GM23248 (cell line): ENCODE measurements around the gene C16orf46. TPM values are rescaled to one million over a fixed set of nuclear protein-coding genes. Genes with fewer than 3 reads are reported as not detected.

Source experiments
- DNase-seq: peaks from one replicate; pipeline ENCODE4 v3.0.0-alpha.2; 2015
- H2AFZ ChIP-seq: fragments of 200-600 bp; sonication (generic); 2 replicates; pipeline ENCODE4 v1.6.1; 2016; ENCODE audit warnings: antibody characterized with exemption
- H3F3A ChIP-seq: fragments of 200-600 bp; sonication (generic); 2 replicates; pipeline ENCODE4 v1.6.1; 2016; ENCODE audit warnings: mild to moderate bottlenecking, antibody characterized with exemption, mixed run types; ENCODE audit not compliant: insufficient read depth
- H3K27ac ChIP-seq: fragments of 200-600 bp; sonication (generic); 2 replicates; pipeline ENCODE4 v1.5.1; 2016; ENCODE audit warnings: mild to moderate bottlenecking
- H3K27me3 ChIP-seq: fragments of 200-600 bp; sonication (generic); replicated peaks from 2 replicates; pipeline ENCODE4 v1.6.1; 2016; ENCODE audit warnings: mild to moderate bottlenecking; ENCODE audit not compliant: insufficient read depth
- H3K36me3 ChIP-seq: fragments of 200-600 bp; sonication (generic); 2 replicates; pipeline ENCODE4 v1.6.1; 2016; ENCODE audit warnings: low read depth, mild to moderate bottlenecking
- H3K4me1 ChIP-seq: fragments of 200-600 bp; sonication (generic); 2 replicates; pipeline ENCODE4 v1.6.1; 2016; ENCODE audit warnings: mild to moderate bottlenecking; ENCODE audit not compliant: insufficient read depth
- H3K4me2 ChIP-seq: fragments of 200-600 bp; sonication (generic); one replicate; pipeline ENCODE4 v1.6.1; 2016; ENCODE audit warnings: mild to moderate bottlenecking; ENCODE audit not compliant: unreplicated experiment
- H3K4me3 ChIP-seq: fragments of 200-600 bp; sonication (generic); 2 replicates; pipeline ENCODE4 v1.5.1; 2016; ENCODE audit warnings: mild to moderate bottlenecking
- H3K79me2 ChIP-seq: fragments of 200-600 bp; sonication (generic); 2 replicates; pipeline ENCODE4 v1.6.1; 2016; ENCODE audit warnings: mild to moderate bottlenecking; ENCODE audit not compliant: insufficient read depth
- H3K9ac ChIP-seq: fragments of 200-600 bp; sonication (generic); 2 replicates; pipeline ENCODE4 v1.6.1; 2016; ENCODE audit warnings: mild to moderate bottlenecking
- H3K9me2 ChIP-seq: fragments of 200-600 bp; sonication (generic); 2 replicates; pipeline ENCODE4 v1.6.1; 2016; ENCODE audit warnings: mixed run types, mild to moderate bottlenecking, moderate library complexity; ENCODE audit not compliant: insufficient read depth
- H3K9me3 ChIP-seq: fragments of 200-600 bp; sonication (generic); one replicate; pipeline ENCODE4 v1.6.1; 2017; ENCODE audit warnings: low read depth
- H4K20me1 ChIP-seq: fragments of 200-600 bp; sonication (generic); 2 replicates; pipeline ENCODE4 v1.6.0; 2016; ENCODE audit not compliant: insufficient read depth
- EZH2 ChIP-seq: fragments of 200-600 bp; sonication (generic); IDR thresholded peaks from 2 replicates; pipeline ENCODE4 v1.6.1; 2018; ENCODE audit warnings: antibody characterized with exemption, mild to moderate bottlenecking; ENCODE audit not compliant: insufficient read depth, poor library complexity, severe bottlenecking
- EZH2phosphoT487 ChIP-seq: fragments of 200-600 bp; sonication (generic); IDR thresholded peaks from 2 replicates; pipeline ENCODE4 v1.6.1; 2018; ENCODE audit warnings: antibody characterized with exemption, moderate library complexity, mild to moderate bottlenecking, low read depth; ENCODE audit not compliant: insufficient read depth
- WGBS, 2 experiments: methylation state at CpG; one replicate each; pipeline ENCODE4 v1.1.6; 2015 to 2017; ENCODE audit warnings: low lambda C conversion rate in 2 of 2, low coverage in 1 of 2; ENCODE audit errors: missing lambda C conversion rate in 2 of 2; 5-methylcytosine and 5-hydroxymethylcytosine counted together
- in situ Hi-C: fragments of 300-500 bp; cut with MboI; formaldehyde crosslinking; loops from 2 replicates; pipeline ENCODE4 v1.15.0; 2020
- polyA plus RNA-seq: library from polyadenylated mRNA; unstranded; fragments of >200 nt; fragmentation: Nextera tagmentation; extraction: Ambion mirVana; gene quantifications from 2 replicates; pipeline ENCODE4 v1.2.1, GENCODE V29; 2016
- total RNA-seq: library from RNA; depleted of rRNA; stranded (reverse); fragments of >200 nt; shearing (Covaris generic); gene quantifications from 2 replicates; pipeline ENCODE4 v1.2.3, GENCODE V29; 2014

Gene C16orf46
- total and polyA plus RNA-seq, 2 experiments from 2014 or later: 0.79 to 1.3 TPM

DNA sequence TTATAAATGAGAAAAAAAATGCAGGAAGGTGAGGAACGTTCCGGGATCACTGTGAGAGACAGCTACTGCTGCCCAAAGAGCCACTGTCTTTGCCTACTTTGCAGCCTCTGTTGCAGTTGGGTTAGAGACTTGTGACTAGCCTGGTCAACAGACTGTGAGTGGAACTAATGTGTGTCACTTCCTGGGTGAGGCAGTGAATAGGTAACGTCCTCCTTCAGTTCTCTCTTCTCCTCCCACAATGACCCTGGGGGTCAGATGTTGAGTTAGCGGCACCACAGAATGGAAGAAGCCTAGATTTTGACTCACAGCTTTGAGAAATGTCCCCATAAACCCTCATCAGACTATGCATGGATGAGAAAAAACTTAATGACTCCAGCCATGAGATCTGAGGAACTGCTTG, 5.2 kb downstream of the C16orf46 start:
- H2AFZ ChIP-seq: no peak overlapping the region
- in situ Hi-C loops: no loop called here
- no peak for DNase-seq

DNA sequence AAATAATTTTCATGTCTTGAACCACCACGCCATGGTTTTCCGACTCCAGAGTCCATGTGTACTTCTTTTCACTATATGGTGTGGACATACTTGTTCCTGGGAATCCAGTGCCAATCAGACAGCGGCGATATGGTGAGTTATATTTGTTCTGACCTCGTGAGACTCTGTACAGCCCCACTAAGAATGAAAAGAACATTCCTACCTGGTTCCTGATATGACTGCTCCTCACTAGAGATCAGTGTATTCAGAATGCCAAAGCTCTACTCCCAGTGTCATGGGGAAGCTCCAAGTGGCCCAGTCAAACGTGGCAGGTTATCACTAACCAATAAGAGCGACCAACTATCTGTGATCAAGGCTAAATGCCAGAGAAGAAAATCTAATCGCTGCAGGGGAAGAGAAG, 6.1 kb downstream of the C16orf46 start:
- H3K27me3 ChIP-seq: no peaks in the 10 kb centered on the region
- WGBS, 2 experiments: 70 to 85% methylated on average over 7 to 8 of the region's 8 CpGs
- H3K9ac ChIP-seq: no peak overlapping the region
- H3K4me1 ChIP-seq: no peaks in the 10 kb centered on the region
- no peak overlapping the region for H3K27ac ChIP-seq
- no peak overlapping the region for H2AFZ ChIP-seq
- H3K79me2 ChIP-seq: no peaks in the 10 kb centered on the region
- H3K4me3 ChIP-seq: no peak overlapping the region
- no peaks in the 10 kb centered on the region for H3K36me3 ChIP-seq
- in situ Hi-C loops: no loop called here
- no peaks in the 10 kb centered on the region for H3K9me2 ChIP-seq
- H3K4me2 ChIP-seq: no peak overlapping the region
- H3K9me3 ChIP-seq: no peaks in the 10 kb centered on the region
- H4K20me1 ChIP-seq: no peaks in the 10 kb centered on the region
- H3F3A ChIP-seq: no peaks in the 10 kb centered on the region
- no peak for DNase-seq
- no peak for TF ChIP-seq EZH2
- TF ChIP-seq EZH2phosphoT487: no peak

More for the DNA sequence above, 5.2 kb downstream of the C16orf46 start:
- Histone ChIP-seq H3K4me3 (no peak overlapping the region), H3K4me1 (no peaks in the 10 kb centered on the region), H3K9me3 (no peaks in the 10 kb centered on the region), H3K27ac (no peak overlapping the region), H4K20me1 (no peaks in the 10 kb centered on the region), H3K36me3 (no peaks in the 10 kb centered on the region), H3K27me3 (no peaks in the 10 kb centered on the region), H3K79me2 (no peaks in the 10 kb centered on the region), H3F3A (peaks cover 7% of the 10 kb centered on the region; the same call in 1 of the 2 replicates), H3K9me2 (no peaks in the 10 kb centered on the region), H3K9ac (no peak overlapping the region), H3K4me2 (no peak overlapping the region)
- TF ChIP-seq EZH2 (no peak), EZH2phosphoT487 (no peak)
- WGBS, 2 experiments: 64 to 69% methylated on average over 4 of the region's 4 CpGs

- Histone ChIP-seq H3K9me3 (no peaks in the 10 kb centered on the region), H4K20me1 (no peaks in the 10 kb centered on the region), H3K4me1 (no peaks in the 10 kb centered on the region), H3K36me3 (no peaks in the 10 kb centered on the region), H3K9ac (no peak overlapping the region), H3K27ac (no peak overlapping the region), H3K4me2 (no peak overlapping the region), H3K9me2 (no peaks in the 10 kb centered on the region), H2AFZ (no peak overlapping the region), H3F3A (no peaks in the 10 kb centered on the region), H3K79me2 (no peaks in the 10 kb centered on the region), H3K4me3 (no peak overlapping the region), H3K27me3 (no peaks in the 10 kb centered on the region)
- WGBS, 2 experiments: 86 to 91% methylated on average over 4 of the region's 4 CpGs
- TF ChIP-seq EZH2phosphoT487 (no peak), EZH2 (no peak)
- in situ Hi-C loops: no loop called here
- no peak for DNase-seq
These were observed 8.0 kb downstream of the C16orf46 start for GRCh38 chr16:81069063-81069462.

- Histone ChIP-seq H3K4me3 (no peak overlapping the region), H3K4me1 (no peaks in the 10 kb centered on the region), H3K9ac (no peak overlapping the region), H3K4me2 (no peak overlapping the region), H3K9me3 (no peaks in the 10 kb centered on the region), H3F3A (no peaks in the 10 kb centered on the region), H3K36me3 (no peaks in the 10 kb centered on the region), H3K9me2 (no peaks in the 10 kb centered on the region), H3K79me2 (no peaks in the 10 kb centered on the region), H2AFZ (no peak overlapping the region), H4K20me1 (no peaks in the 10 kb centered on the region), H3K27me3 (no peaks in the 10 kb centered on the region), H3K27ac (no peak overlapping the region)
- DNase-seq: no peak
- 94 to 95% methylated on average over 1 of the region's 1 CpG for WGBS, 2 experiments
- TF ChIP-seq EZH2 (no peak), EZH2phosphoT487 (no peak)
- in situ Hi-C loops: no loop called here
These were observed 9.9 kb downstream of the C16orf46 start for GRCh38 chr16:81067166-81067565.

DNA sequence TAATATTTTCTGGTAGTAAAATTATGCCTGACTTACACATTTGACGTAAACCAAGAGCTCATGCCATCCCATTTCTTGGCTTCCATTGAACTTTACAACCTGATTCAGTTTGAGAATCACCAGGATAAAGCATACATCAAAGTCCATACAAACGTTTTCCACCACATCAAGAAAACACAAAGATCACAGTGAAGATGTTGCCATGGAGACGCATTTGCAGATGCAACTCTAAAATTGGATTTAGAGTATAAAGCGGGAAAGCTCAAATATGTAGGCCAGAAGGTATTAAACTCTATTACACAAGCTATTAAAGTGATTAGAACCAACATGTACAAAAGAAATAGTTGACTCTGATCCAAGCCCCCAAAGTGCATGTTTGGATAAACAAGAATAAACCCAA, 10.4 kb downstream of the C16orf46 start:
- no peaks in the 10 kb centered on the region for H3K9me3 ChIP-seq
- H4K20me1 ChIP-seq: no peaks in the 10 kb centered on the region
- H3F3A ChIP-seq: no peaks in the 10 kb centered on the region
- no peak overlapping the region for H3K9ac ChIP-seq
- in situ Hi-C loops: no loop called here
- H3K36me3 ChIP-seq: no peaks in the 10 kb centered on the region
- H3K27ac ChIP-seq: no peak overlapping the region
- no peak overlapping the region for H3K4me3 ChIP-seq
- no peaks in the 10 kb centered on the region for H3K79me2 ChIP-seq
- H3K9me2 ChIP-seq: no peaks in the 10 kb centered on the region
- TF ChIP-seq EZH2: no peak
- TF ChIP-seq EZH2phosphoT487: no peak
- no peak for DNase-seq
- H3K4me2 ChIP-seq: no peak overlapping the region
- no peaks in the 10 kb centered on the region for H3K27me3 ChIP-seq
- no peaks in the 10 kb centered on the region for H3K4me1 ChIP-seq
- WGBS, 2 experiments: 67 to 74% methylated on average over 4 of the region's 4 CpGs
- H2AFZ ChIP-seq: no peak overlapping the region
